Measurements from ENCODE around the gene STH.

GRCh38 chr17:46030752-46031151, 31.7 kb downstream of the STH start:
- TF ChIP-seq CTCF (IDR thresholded peaks at IDR 0.05) (no peak), POLR2A (IDR thresholded peaks at IDR 0.05) (no peak)

All from prostate gland (tissue), 2 donors.